Parathyroid adenoma (tissue), 2 donors: ENCODE data around the gene TNS3.

ENCODE experiments used
- H2AFZ ChIP-seq: fragments of 300-600 bp; sonication (generic); one replicate; pipeline ENCODE4 v1.7.0; 2017; ENCODE audit warnings: antibody characterized with exemption, mild to moderate bottlenecking
- H3K27ac ChIP-seq: fragments of 300-600 bp; sonication (generic); one replicate; pipeline ENCODE4 v1.7.0; 2017
- H3K27me3 ChIP-seq: fragments of 300-600 bp; sonication (generic); one replicate; pipeline ENCODE4 v1.7.0; 2017; ENCODE audit warnings: low read length; ENCODE audit not compliant: control insufficient read depth, insufficient read depth
- H3K36me3 ChIP-seq: fragments of 300-600 bp; sonication (generic); one replicate; pipeline ENCODE4 v1.7.0; 2017; ENCODE audit warnings: low read length; ENCODE audit not compliant: control insufficient read depth, insufficient read depth
- H3K4me1 ChIP-seq: fragments of 300-600 bp; sonication (generic); one replicate; pipeline ENCODE4 v1.7.0; 2017; ENCODE audit warnings: control low read depth
- H3K4me2 ChIP-seq: fragments of 300-600 bp; sonication (generic); one replicate; pipeline ENCODE4 v1.7.0; 2017; ENCODE audit warnings: low read length
- H3K4me3 ChIP-seq: fragments of 300-600 bp; sonication (generic); one replicate; pipeline ENCODE4 v1.7.0; 2017; ENCODE audit warnings: low read depth, low read length
- H3K79me2 ChIP-seq: fragments of 300-600 bp; sonication (generic); one replicate; pipeline ENCODE4 v1.7.0; 2017; ENCODE audit warnings: control low read depth
- H3K9ac ChIP-seq: fragments of 300-600 bp; sonication (generic); one replicate; pipeline ENCODE4 v1.7.0; 2017; ENCODE audit warnings: mild to moderate bottlenecking
- H3K9me3 ChIP-seq: fragments of 300-600 bp; sonication (generic); one replicate; pipeline ENCODE4 v1.7.0; 2017; ENCODE audit warnings: low read length; ENCODE audit not compliant: control insufficient read depth
- CTCF ChIP-seq: fragments of 300-600 bp; sonication (generic); IDR thresholded peaks from one replicate; pipeline ENCODE4 v1.7.0; 2017; ENCODE audit warnings: antibody characterized with exemption, mild to moderate bottlenecking
- donor health status: primary hyperparathyroidism.

Gene TNS3

GRCh38 chr7:47366211-47366610, 215.7 kb downstream of the TNS3 start:
- no peak for TF ChIP-seq CTCF
- H3K27me3 ChIP-seq: no peaks in the 10 kb centered on the region
- no peaks in the 10 kb centered on the region for H3K36me3 ChIP-seq
- no peak overlapping the region for H3K27ac ChIP-seq
- no peak overlapping the region for H3K9ac ChIP-seq
- H3K4me2 ChIP-seq: no peak overlapping the region
- H3K4me3 ChIP-seq: no peak overlapping the region
- no peaks in the 10 kb centered on the region for H3K4me1 ChIP-seq
- peaks cover 34% of the 10 kb centered on the region for H3K79me2 ChIP-seq
- no peak overlapping the region for H2AFZ ChIP-seq
- H3K9me3 ChIP-seq: no peaks in the 10 kb centered on the region

- Histone ChIP-seq H3K4me2 (no peak overlapping the region), H2AFZ (no peak overlapping the region), H3K9ac (no peak overlapping the region), H3K79me2 (peaks cover 39% of the 10 kb centered on the region), H3K4me3 (no peak overlapping the region), H3K9me3 (no peaks in the 10 kb centered on the region), H3K27me3 (no peaks in the 10 kb centered on the region), H3K4me1 (no peaks in the 10 kb centered on the region), H3K36me3 (no peaks in the 10 kb centered on the region), H3K27ac (no peak overlapping the region)
- TF ChIP-seq CTCF: no peak
Measured at GRCh38 chr7:47362984-47363383, 218.9 kb downstream of the TNS3 start.

- no peaks in the 10 kb centered on the region for H3K4me1 ChIP-seq
- H3K4me3 ChIP-seq: no peak overlapping the region
- H3K9me3 ChIP-seq: no peaks in the 10 kb centered on the region
- no peaks in the 10 kb centered on the region for H3K27me3 ChIP-seq
- H3K27ac ChIP-seq: no peak overlapping the region
- no peak overlapping the region for H3K4me2 ChIP-seq
- no peaks in the 10 kb centered on the region for H3K36me3 ChIP-seq
- H3K79me2 ChIP-seq: peaks cover 35% of the 10 kb centered on the region
- H2AFZ ChIP-seq: no peak overlapping the region
- H3K9ac ChIP-seq: no peak overlapping the region
- TF ChIP-seq CTCF: no peak
Measured at GRCh38 chr7:47361746-47362215, 220.1 kb downstream of the TNS3 start.

GRCh38 chr7:47361236-47361635, 220.7 kb downstream of the TNS3 start:
- TF ChIP-seq CTCF: no peak
- Histone ChIP-seq H2AFZ (no peak overlapping the region), H3K36me3 (no peaks in the 10 kb centered on the region), H3K9ac (no peak overlapping the region), H3K27me3 (no peaks in the 10 kb centered on the region), H3K4me1 (no peaks in the 10 kb centered on the region), H3K79me2 (peaks cover 35% of the 10 kb centered on the region), H3K9me3 (no peaks in the 10 kb centered on the region), H3K4me3 (no peak overlapping the region), H3K4me2 (no peak overlapping the region), H3K27ac (no peak overlapping the region)

- Histone ChIP-seq H3K4me3 (no peak overlapping the region), H3K4me2 (no peak overlapping the region), H3K9ac (no peak overlapping the region), H3K9me3 (no peaks in the 10 kb centered on the region), H3K79me2 (peaks cover 41% of the 10 kb centered on the region), H3K4me1 (peaks cover 2% of the 10 kb centered on the region), H3K27ac (no peak overlapping the region), H3K36me3 (no peaks in the 10 kb centered on the region), H3K27me3 (no peaks in the 10 kb centered on the region), H2AFZ (no peak overlapping the region)
- TF ChIP-seq CTCF: no peak
Measured at GRCh38 chr7:47360301-47360900, 221.5 kb downstream of the TNS3 start.
